Cardiac septum (tissue), 1 donor: ENCODE results near the gene B3GALT6. TPM values are rescaled to one million over a fixed set of nuclear protein-coding genes. Genes with fewer than 3 reads are reported as not detected.

ENCODE experiments used
- DNase-seq: peaks from one replicate; pipeline ENCODE4 v3.0.0-alpha.2; 2020; ENCODE audit warnings: low spot score
- intact Hi-C: fragments of 100-400 bp; cut with DNase I; formaldehyde crosslinking; loops from one replicate; pipeline ENCODE4 v1.14.0; 2022
- total RNA-seq: library from RNA; stranded (reverse); fragmentation: NEBNext Ultra II Directional; extraction: Animal tissue kit (Norgen Biotek cat#: 25700); gene quantifications from one replicate; pipeline ENCODE4 v1.2.1, GENCODE V29; 2021
- donor health status: DM: no; HTN: no; CAD: no.

The B3GALT6 gene
- total RNA-seq, 1 donor from 2014 or later, result 11.1 TPM

GRCh38 chr1:1199961-1200875, 31.8 kb upstream of the B3GALT6 start:
- no peak for DNase-seq
- intact Hi-C loops, result no loop called here

GRCh38 chr1:1200876-1201810, 30.9 kb upstream of the B3GALT6 start:
- intact Hi-C loops, result no loop called here
- no peak for DNase-seq

GRCh38 chr1:1202831-1203560, 29.0 kb upstream of the B3GALT6 start:
- no peak for DNase-seq

GRCh38 chr1:1203561-1204424, 28.2 kb upstream of the B3GALT6 start:
- intact Hi-C loops, result no loop called here
- DNase-seq, result no peak

More at GRCh38 chr1:1202831-1203560, 29.0 kb upstream of the B3GALT6 start:
- intact Hi-C loops, result no loop called here

- intact Hi-C loops, result no loop called here
- no peak for DNase-seq
These were observed 27.6 kb upstream of the B3GALT6 start for GRCh38 chr1:1204425-1204920.

- DNase-seq, result no peak
- intact Hi-C loops, result loop anchor here (5.0 kb wide), 1 partner anchor 73 kb away; no protein-coding TSS in a partner anchor
These were observed 26.9 kb upstream of the B3GALT6 start for GRCh38 chr1:1204998-1205768.

- intact Hi-C loops, result loop anchor here (5.0 kb wide), 1 partner anchor 74 kb away; no protein-coding TSS in a partner anchor
- DNase-seq, result no peak
These were observed 26.2 kb upstream of the B3GALT6 start for GRCh38 chr1:1205769-1206375.

- DNase-seq, result no peak
- intact Hi-C loops, result loop anchor here (5.0 kb wide), 1 partner anchor 74 kb away; no protein-coding TSS in a partner anchor
These were observed 25.6 kb upstream of the B3GALT6 start, which contains the start of gene TNFRSF18 for GRCh38 chr1:1206376-1206965. Gene TNFRSF18 (minus strand): TSS chr1:1206592. CDS start chr1:1206571, 21 bp downstream.

- intact Hi-C loops, result loop anchor here (5.0 kb wide), 1 partner anchor 75 kb away; no protein-coding TSS in a partner anchor
- no peak for DNase-seq
These were observed 25.0 kb upstream of the B3GALT6 start for GRCh38 chr1:1206966-1207531.

GRCh38 chr1:1207571-1207892, 24.5 kb upstream of the B3GALT6 start:
- intact Hi-C loops, result loop anchor here (5.0 kb wide), 1 partner anchor 75 kb away; no protein-coding TSS in a partner anchor
- DNase-seq, result no peak

GRCh38 chr1:1208713-1209433, 23.2 kb upstream of the B3GALT6 start:
- intact Hi-C loops, result loop anchor here (5.0 kb wide), 1 partner anchor 77 kb away; no protein-coding TSS in a partner anchor
- DNase-seq, result no peak

- DNase-seq, result no peak
- intact Hi-C loops, result no loop called here
These were observed 21.1 kb upstream of the B3GALT6 start for GRCh38 chr1:1210726-1211540.

- intact Hi-C loops, result no loop called here
- DNase-seq, result no peak
These were observed 20.2 kb upstream of the B3GALT6 start for GRCh38 chr1:1211541-1212441.
